Measurements from ENCODE around the gene GDE1.

GDE1 gene

GRCh38 chr16:19488213-19488640 lies 33.7 kb downstream of the GDE1 start:
- TF ChIP-seq POLR2AphosphoS5 (IDR thresholded peaks at IDR 0.05; ENCODE audit: low read depth), result no peak
- no peak for TF ChIP-seq CTCF (IDR thresholded peaks at IDR 0.05; ENCODE audit: insufficient read depth, low read length)
- TF ChIP-seq SPI1 (IDR thresholded peaks at IDR 0.05; ENCODE audit: borderline replicate concordance, low read depth), result no peak
- no peak for TF ChIP-seq GABPA (IDR thresholded peaks at IDR 0.05; ENCODE audit: low read depth)
- no peak for TF ChIP-seq REST (IDR thresholded peaks at IDR 0.05; ENCODE audit: insufficient replicate concordance, low read depth)
- Histone ChIP-seq H3K27me3 (ENCODE audit: insufficient read depth, poor library complexity, severe bottlenecking) (no peaks in the 10 kb centered on the region), H3K27ac (replicated peaks) (no peak overlapping the region), H3K4me3 (replicated peaks; ENCODE audit: insufficient read depth, low read length) (no peak overlapping the region)
- DNase-seq (ENCODE audit: low read depth in 1 of 2, low spot score in 1 of 2), result no peak

GRCh38 chr16:19486750-19487325 lies 35.1 kb downstream of the GDE1 start:
- Histone ChIP-seq H3K27me3 (ENCODE audit: insufficient read depth, poor library complexity, severe bottlenecking) (no peaks in the 10 kb centered on the region), H3K27ac (replicated peaks) (no peak overlapping the region), H3K4me3 (replicated peaks; ENCODE audit: insufficient read depth, low read length) (no peak overlapping the region)
- DNase-seq (ENCODE audit: low read depth in 1 of 2, low spot score in 1 of 2), result no peak
- TF ChIP-seq CTCF (IDR thresholded peaks at IDR 0.05; ENCODE audit: insufficient read depth, low read length), result no peak
- TF ChIP-seq POLR2AphosphoS5 (IDR thresholded peaks at IDR 0.05; ENCODE audit: low read depth), result no peak
- TF ChIP-seq SPI1 (IDR thresholded peaks at IDR 0.05; ENCODE audit: borderline replicate concordance, low read depth), result no peak
- TF ChIP-seq REST (IDR thresholded peaks at IDR 0.05; ENCODE audit: insufficient replicate concordance, low read depth), result no peak
- no peak for TF ChIP-seq GABPA (IDR thresholded peaks at IDR 0.05; ENCODE audit: low read depth)

GRCh38 chr16:19486051-19486450 lies 35.8 kb downstream of the GDE1 start:
- no peak for DNase-seq (ENCODE audit: low read depth in 1 of 2, low spot score in 1 of 2)
- TF ChIP-seq CTCF (IDR thresholded peaks at IDR 0.05; ENCODE audit: insufficient read depth, low read length), result no peak
- no peak for TF ChIP-seq GABPA (IDR thresholded peaks at IDR 0.05; ENCODE audit: low read depth)
- no peak for TF ChIP-seq POLR2AphosphoS5 (IDR thresholded peaks at IDR 0.05; ENCODE audit: low read depth)
- TF ChIP-seq REST (IDR thresholded peaks at IDR 0.05; ENCODE audit: insufficient replicate concordance, low read depth), result no peak
- no peak for TF ChIP-seq SPI1 (IDR thresholded peaks at IDR 0.05; ENCODE audit: borderline replicate concordance, low read depth)
- H3K4me3 ChIP-seq (replicated peaks; ENCODE audit: insufficient read depth, low read length), result no peak overlapping the region
- H3K27ac ChIP-seq (replicated peaks), result no peak overlapping the region
- H3K27me3 ChIP-seq (ENCODE audit: insufficient read depth, poor library complexity, severe bottlenecking), result no peaks in the 10 kb centered on the region
